Large intestine (tissue), 3 donors: ENCODE measurements around the gene TTPAL. TPM values are rescaled to one million over a fixed set of nuclear protein-coding genes. Genes with fewer than 3 reads are reported as not detected.

Source experiments
- DNase-seq, 2 donors: peaks; one replicate each; pipeline versions ENCODE4 v3.0.0 to v3.0.0-alpha.2; 2013
- H3K27ac ChIP-seq: one replicate; pipeline ENCODE4 v1.5.1; 2013; ENCODE audit warnings: low read length
- H3K27me3 ChIP-seq: 2 replicates; pipeline ENCODE4 v1.6.1; 2013; ENCODE audit warnings: low read length; ENCODE audit not compliant: control insufficient read depth, insufficient read depth
- H3K36me3 ChIP-seq: 2 replicates; pipeline ENCODE4 v1.6.1; 2013; ENCODE audit warnings: low read length; ENCODE audit not compliant: control insufficient read depth, insufficient read depth
- H3K4me1 ChIP-seq: one replicate; pipeline ENCODE4 v1.6.1; 2013; ENCODE audit warnings: low read length; ENCODE audit not compliant: control insufficient read depth, insufficient read depth
- H3K4me3 ChIP-seq: one replicate; pipeline ENCODE4 v1.5.1; 2013; ENCODE audit warnings: low read length
- H3K9me3 ChIP-seq: one replicate; pipeline ENCODE4 v1.6.1; 2013; ENCODE audit warnings: mild to moderate bottlenecking, low read depth, low read length, moderate library complexity; ENCODE audit not compliant: control insufficient read depth
- WGBS: methylation state at CpG from one replicate; pipeline ENCODE4 v1.1.5; 2013; ENCODE audit warnings: low lambda C conversion rate; ENCODE audit not compliant: insufficient coverage; 5-methylcytosine and 5-hydroxymethylcytosine counted together
- polyA plus RNA-seq: library from polyadenylated mRNA; unstranded; fragments of 120-200 nt; gene quantifications from one replicate; pipeline ENCODE4 v1.2.1, GENCODE V29; 2013

The TTPAL gene
- polyA plus RNA-seq, 1 donor, result 10.0 TPM

- peak overlapping the region; percentile 18 for H3K27ac ChIP-seq
Measured at GRCh38 chr20:44496976-44497375, 21.3 kb downstream of the TTPAL start.

GRCh38 chr20:44497761-44498160 lies 22.1 kb downstream of the TTPAL start:
- Histone ChIP-seq H3K27ac (no peak overlapping the region), H3K4me3 (no peak overlapping the region), H3K9me3 (no peaks in the 10 kb centered on the region), H3K36me3 (peaks cover 71% of the 10 kb centered on the region), H3K4me1 (peaks cover 17% of the 10 kb centered on the region), H3K27me3 (no peaks in the 10 kb centered on the region)
- WGBS, result no CpG with 5 or more reads among the region's 3 CpGs
- no peak for DNase-seq

More at GRCh38 chr20:44496976-44497375, 21.3 kb downstream of the TTPAL start:
- no peak for DNase-seq
- Histone ChIP-seq H3K27me3 (no peaks in the 10 kb centered on the region), H3K9me3 (no peaks in the 10 kb centered on the region), H3K36me3 (peaks cover 69% of the 10 kb centered on the region), H3K4me1 (peaks cover 17% of the 10 kb centered on the region), H3K4me3 (no peak overlapping the region)
- WGBS, result no CpG with 5 or more reads among the region's 3 CpGs

- H3K27ac ChIP-seq, result no peak overlapping the region
- no peaks in the 10 kb centered on the region for H3K27me3 ChIP-seq
- peaks cover 78% of the 10 kb centered on the region for H3K36me3 ChIP-seq
- DNase-seq, result no peak
- no CpG with 5 or more reads among the region's 3 CpGs for WGBS
- no peak overlapping the region for H3K4me3 ChIP-seq
- H3K9me3 ChIP-seq, result no peaks in the 10 kb centered on the region
- peaks cover 14% of the 10 kb centered on the region for H3K4me1 ChIP-seq
Measured at GRCh38 chr20:44500221-44500620, 24.5 kb downstream of the TTPAL start.

- WGBS, result 100% methylated on average over 1 of the region's 5 CpGs
- Histone ChIP-seq H3K36me3 (peaks cover 71% of the 10 kb centered on the region), H3K9me3 (no peaks in the 10 kb centered on the region), H3K4me3 (no peak overlapping the region), H3K4me1 (peaks cover 6% of the 10 kb centered on the region), H3K27ac (no peak overlapping the region), H3K27me3 (no peaks in the 10 kb centered on the region)
- DNase-seq, result no peak
Measured at GRCh38 chr20:44501448-44501847, 25.8 kb downstream of the TTPAL start.

- H3K36me3 ChIP-seq, result peaks cover 70% of the 10 kb centered on the region
- H3K4me1 ChIP-seq, result peaks cover 6% of the 10 kb centered on the region
- H3K27me3 ChIP-seq, result no peaks in the 10 kb centered on the region
- H3K9me3 ChIP-seq, result no peaks in the 10 kb centered on the region
- H3K27ac ChIP-seq, result no peak overlapping the region
- WGBS, result no CpG with 5 or more reads among the region's 1 CpG
- DNase-seq, result no peak
- H3K4me3 ChIP-seq, result no peak overlapping the region
Measured at GRCh38 chr20:44502968-44503367, 27.3 kb downstream of the TTPAL start.

GRCh38 chr20:44504402-44505307 lies 29.0 kb downstream of the TTPAL start:
- H3K36me3 ChIP-seq, result peaks cover 74% of the 10 kb centered on the region
- H3K4me3 ChIP-seq, result no peak overlapping the region
- H3K27ac ChIP-seq, result peak overlapping the region; percentile 78
- H3K9me3 ChIP-seq, result no peaks in the 10 kb centered on the region
- H3K4me1 ChIP-seq, result peaks cover 6% of the 10 kb centered on the region
- no peaks in the 10 kb centered on the region for H3K27me3 ChIP-seq
- 83% methylated on average over 1 of the region's 6 CpGs for WGBS
- DNase-seq, result peak; percentile 67 to 79

DNA sequence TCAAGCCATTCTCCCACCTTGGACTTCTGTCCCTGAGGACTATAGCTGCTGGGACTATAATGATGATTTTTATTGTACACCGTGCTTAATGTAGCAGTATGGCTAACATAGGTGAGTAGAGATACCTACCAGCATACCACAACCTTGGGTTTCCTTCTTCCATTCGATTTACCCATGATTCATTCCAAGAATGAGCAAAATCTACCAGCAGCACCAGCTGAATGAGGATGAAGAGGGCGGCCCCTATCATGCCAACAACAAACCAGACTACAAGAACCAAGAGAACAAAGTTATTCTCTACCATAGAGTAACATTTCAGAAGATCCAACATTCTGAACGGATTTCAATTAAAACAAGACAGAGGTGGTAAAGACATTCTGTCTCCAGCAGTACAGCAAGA lies 34.1 kb downstream of the TTPAL start:
- no peak overlapping the region for H3K4me3 ChIP-seq
- H3K36me3 ChIP-seq, result peaks cover 50% of the 10 kb centered on the region
- peaks cover under 1% of the 10 kb centered on the region for H3K4me1 ChIP-seq
- H3K27me3 ChIP-seq, result no peaks in the 10 kb centered on the region
- no peaks in the 10 kb centered on the region for H3K9me3 ChIP-seq
- H3K27ac ChIP-seq, result no peak overlapping the region
- DNase-seq, result no peak
- WGBS, result 80% methylated on average over 1 of the region's 4 CpGs

- Histone ChIP-seq H3K27ac (no peak overlapping the region), H3K4me1 (no peaks in the 10 kb centered on the region), H3K9me3 (no peaks in the 10 kb centered on the region), H3K27me3 (no peaks in the 10 kb centered on the region), H3K36me3 (peaks cover 24% of the 10 kb centered on the region), H3K4me3 (no peak overlapping the region)
- WGBS, result no CpG with 5 or more reads among the region's 10 CpGs
- no peak for DNase-seq
Measured at GRCh38 chr20:44513871-44514270, 38.2 kb downstream of the TTPAL start.

DNA sequence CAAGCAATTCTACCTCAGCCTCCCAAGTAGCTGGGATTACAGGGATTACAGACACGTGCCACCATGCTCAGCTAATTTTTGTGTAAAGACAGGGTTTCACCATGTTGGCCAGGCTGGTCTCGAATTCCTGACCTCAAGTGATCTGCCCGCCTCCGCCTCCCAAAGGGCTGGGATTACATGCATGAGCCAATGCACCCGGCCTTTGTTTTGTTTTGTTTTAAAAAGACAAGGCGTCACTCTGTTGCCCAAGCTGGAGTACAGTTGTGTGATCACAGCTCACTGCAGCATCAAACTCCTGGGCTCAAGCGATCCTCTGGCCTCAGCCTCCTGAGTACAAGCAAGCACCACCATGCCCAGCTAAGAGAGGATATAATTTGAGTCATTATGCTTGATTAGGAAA lies 40.8 kb downstream of the TTPAL start:
- no CpG with 5 or more reads among the region's 7 CpGs for WGBS
- Histone ChIP-seq H3K36me3 (peaks cover 3% of the 10 kb centered on the region), H3K4me1 (peaks cover 9% of the 10 kb centered on the region), H3K4me3 (no peak overlapping the region), H3K9me3 (no peaks in the 10 kb centered on the region), H3K27ac (no peak overlapping the region), H3K27me3 (no peaks in the 10 kb centered on the region)
- no peak for DNase-seq

GRCh38 chr20:44517454-44517853 lies 41.8 kb downstream of the TTPAL start:
- Histone ChIP-seq H3K9me3 (no peaks in the 10 kb centered on the region), H3K4me3 (no peak overlapping the region), H3K4me1 (peaks cover 9% of the 10 kb centered on the region), H3K36me3 (no peaks in the 10 kb centered on the region), H3K27me3 (no peaks in the 10 kb centered on the region), H3K27ac (no peak overlapping the region)
- DNase-seq, result no peak
- 37% methylated on average over 2 of the region's 3 CpGs for WGBS

- Histone ChIP-seq H3K27ac (no peak overlapping the region), H3K4me1 (peaks cover 9% of the 10 kb centered on the region), H3K27me3 (no peaks in the 10 kb centered on the region), H3K36me3 (no peaks in the 10 kb centered on the region), H3K9me3 (no peaks in the 10 kb centered on the region), H3K4me3 (no peak overlapping the region)
- no peak for DNase-seq
- 60% methylated on average over 2 of the region's 3 CpGs for WGBS
Measured at GRCh38 chr20:44518248-44518647, 42.6 kb downstream of the TTPAL start.
